Stimulated activated CD4-positive, alpha-beta T cell treated with anti-CD3 and anti-CD28 coated beads, Interleukin-1b, Interleukin-23, amount 100 ng/mL, for 1 hour (primary cell): ENCODE results near the gene NUDCD2.

Experiments used
- DNase-seq, 2 donors: peaks; one replicate each; pipeline ENCODE4 v3.0.0-alpha.2; 2020; ENCODE audit warnings: low read depth in 2 of 2

NUDCD2 gene

GRCh38 chr5:163459819-163460561, at the start of gene NUDCD2:
Gene NUDCD2, minus strand, starts transcription at chr5:163460102. Its CDS starts 52 bp downstream, at chr5:163460050.
- peak; percentile 85 to 86 for DNase-seq

- DNase-seq = no peak
Measured at GRCh38 chr5:163509291-163509951, 49.5 kb upstream of the NUDCD2 start.

GRCh38 chr5:163508753-163509152, 48.9 kb upstream of the NUDCD2 start:
- no peak for DNase-seq

- DNase-seq = no peak
Measured at GRCh38 chr5:163506726-163507125, 46.8 kb upstream of the NUDCD2 start.

- DNase-seq = no peak
Measured at GRCh38 chr5:163506095-163506457, 46.2 kb upstream of the NUDCD2 start.

- DNase-seq = peak; percentile 83 to 87
Measured at GRCh38 chr5:163505368-163506094, 45.6 kb upstream of the NUDCD2 start, which contains the start of gene MAT2B. Gene MAT2B, plus strand, starts transcription at chr5:163505619. Its CDS starts 68 bp downstream, at chr5:163505687.

GRCh38 chr5:163505049-163505367, 45.1 kb upstream of the NUDCD2 start:
- no peak for DNase-seq

- DNase-seq = no peak
Measured at GRCh38 chr5:163504079-163504931, 44.4 kb upstream of the NUDCD2 start.

GRCh38 chr5:163503106-163504078, 43.5 kb upstream of the NUDCD2 start:
- DNase-seq = no peak

- no peak for DNase-seq
Measured at GRCh38 chr5:163502521-163502920, 42.6 kb upstream of the NUDCD2 start.

GRCh38 chr5:163498886-163499285, 39.0 kb upstream of the NUDCD2 start:
- DNase-seq = no peak

GRCh38 chr5:163497315-163497714, 37.4 kb upstream of the NUDCD2 start:
- DNase-seq = no peak

- no peak for DNase-seq
Measured at GRCh38 chr5:163496286-163496685, 36.4 kb upstream of the NUDCD2 start.

- DNase-seq = no peak
Measured at GRCh38 chr5:163489745-163490075, 29.8 kb upstream of the NUDCD2 start.

- DNase-seq = no peak
Measured at GRCh38 chr5:163489055-163489744, 29.3 kb upstream of the NUDCD2 start.

GRCh38 chr5:163478982-163479271, 19.0 kb upstream of the NUDCD2 start:
- no peak for DNase-seq

GRCh38 chr5:163478126-163478981, 18.5 kb upstream of the NUDCD2 start:
- DNase-seq = no peak

GRCh38 chr5:163475411-163475810, 15.5 kb upstream of the NUDCD2 start:
- no peak for DNase-seq

GRCh38 chr5:163473635-163474243, 13.8 kb upstream of the NUDCD2 start:
- DNase-seq = no peak
